Measurements from ENCODE around the gene PAF1. TPM values are rescaled to one million over a fixed set of nuclear protein-coding genes. Genes with fewer than 3 reads are reported as not detected.
A peak's percentile ranks its signal among the peaks of the same experiment; 100 is the strongest.

Gene PAF1
- total and polyA plus RNA-seq, 2 of the 13 experiments (the other 11 are each of a cell fraction or from before 2014, with no cell fraction given): 30.2 to 31.1 TPM

- no peak for TF ChIP-seq UBTF (CRISPR knock-in tag; IDR thresholded peaks at IDR 0.05)
- TF ChIP-seq MYPOP (CRISPR knock-in tag; IDR thresholded peaks at IDR 0.05): no peak
- TF ChIP-seq ZNF274 (CRISPR knock-in tag; IDR thresholded peaks at IDR 0.05): no peak
- no peak for TF ChIP-seq POLR2G (IDR thresholded peaks at IDR 0.05; ENCODE audit: low read depth, low read length)
- TF ChIP-seq ZBTB1 (CRISPR knock-in tag; IDR thresholded peaks at IDR 0.05; ENCODE audit: borderline replicate concordance): no peak
- TF ChIP-seq AKNA (CRISPR knock-in tag; IDR thresholded peaks at IDR 0.05; ENCODE audit: borderline replicate concordance): no peak
- TF ChIP-seq ZNF710 (CRISPR knock-in tag; IDR thresholded peaks at IDR 0.05; ENCODE audit: borderline replicate concordance): no peak
- peak; percentile 92 for TF ChIP-seq CTCF (CRISPR knock-in tag; IDR thresholded peaks at IDR 0.05)
- no peak for TF ChIP-seq ZNF839 (CRISPR knock-in tag; IDR thresholded peaks at IDR 0.05; ENCODE audit: borderline replicate concordance)
- no peak for TF ChIP-seq MBNL3 (CRISPR knock-in tag; conservative IDR thresholded peaks at IDR 0.05)
- no peak for TF ChIP-seq KDM3A (CRISPR knock-in tag; IDR thresholded peaks at IDR 0.05; ENCODE audit: low read depth)
- TF ChIP-seq SCMH1 (CRISPR knock-in tag; IDR thresholded peaks at IDR 0.05; ENCODE audit: borderline replicate concordance): no peak
- TF ChIP-seq SPEN (CRISPR knock-in tag; IDR thresholded peaks at IDR 0.05; ENCODE audit: low read depth): no peak; the same call in 1 of the 2 replicates
- no peak for TF ChIP-seq ZNF230 (CRISPR knock-in tag; IDR thresholded peaks at IDR 0.05)
- no peak for TF ChIP-seq ZNF556 (CRISPR knock-in tag; IDR thresholded peaks at IDR 0.05; ENCODE audit: borderline replicate concordance)
- TF ChIP-seq GATAD1 (CRISPR knock-in tag; IDR thresholded peaks at IDR 0.05): no peak
- no peak for TF ChIP-seq ZNF337 (CRISPR knock-in tag; IDR thresholded peaks at IDR 0.05; ENCODE audit: borderline replicate concordance, low read depth)
- no peak for TF ChIP-seq RORA (CRISPR knock-in tag; IDR thresholded peaks at IDR 0.05)
- TF ChIP-seq ESRRA (CRISPR knock-in tag; IDR thresholded peaks at IDR 0.05; ENCODE audit: low read depth): no peak; the same call in 1 of the 2 replicates
Observed at GRCh38 chr19:39411832-39412099, 20.9 kb upstream of the PAF1 start (continued).

Measured in HepG2 (cell line).